AG09309 (cell line): ENCODE data around the gene ZBBX.

ENCODE experiments used
- DNase-seq: peaks from one replicate; pipeline ENCODE4 v3.0.0-alpha.2; 2010; ENCODE audit warnings: low read depth
- H3K4me3 ChIP-seq: 2 replicates; pipeline ENCODE4 v1.5.1; 2011; ENCODE audit warnings: mild to moderate bottlenecking, low read depth, low read length, moderate library complexity; ENCODE audit not compliant: control insufficient read depth
- TF ChIP-seq, protein P1 (sequence below): IDR thresholded peaks from 2 replicates; pipeline ENCODE4 v1.5.1; 2011; ENCODE audit warnings: mild to moderate bottlenecking, low read depth, low read length, inconsistent platforms; ENCODE audit not compliant: insufficient read depth, control insufficient read depth; ENCODE audit errors: missing control alignments

The ZBBX gene

DNA sequence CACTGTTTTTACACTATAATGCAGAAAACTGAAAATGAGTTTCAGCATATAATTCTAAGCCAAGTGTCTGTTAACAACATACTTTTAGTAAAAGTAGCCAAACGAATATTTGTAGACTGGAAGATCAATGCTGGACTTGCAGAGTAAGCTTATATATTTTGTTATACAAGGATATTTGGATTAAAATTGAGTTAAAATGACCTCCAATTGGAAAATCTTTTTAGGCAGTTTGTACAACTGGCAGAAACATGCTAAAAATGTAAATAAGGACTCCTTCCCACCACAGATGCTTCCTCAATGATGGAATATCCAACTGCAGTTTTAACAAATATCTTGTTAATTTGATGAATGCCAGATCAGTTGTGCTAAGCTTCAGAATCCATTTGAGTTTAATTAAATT is 25.3 kb downstream of the ZBBX start:
- TF ChIP-seq, protein P1, sequence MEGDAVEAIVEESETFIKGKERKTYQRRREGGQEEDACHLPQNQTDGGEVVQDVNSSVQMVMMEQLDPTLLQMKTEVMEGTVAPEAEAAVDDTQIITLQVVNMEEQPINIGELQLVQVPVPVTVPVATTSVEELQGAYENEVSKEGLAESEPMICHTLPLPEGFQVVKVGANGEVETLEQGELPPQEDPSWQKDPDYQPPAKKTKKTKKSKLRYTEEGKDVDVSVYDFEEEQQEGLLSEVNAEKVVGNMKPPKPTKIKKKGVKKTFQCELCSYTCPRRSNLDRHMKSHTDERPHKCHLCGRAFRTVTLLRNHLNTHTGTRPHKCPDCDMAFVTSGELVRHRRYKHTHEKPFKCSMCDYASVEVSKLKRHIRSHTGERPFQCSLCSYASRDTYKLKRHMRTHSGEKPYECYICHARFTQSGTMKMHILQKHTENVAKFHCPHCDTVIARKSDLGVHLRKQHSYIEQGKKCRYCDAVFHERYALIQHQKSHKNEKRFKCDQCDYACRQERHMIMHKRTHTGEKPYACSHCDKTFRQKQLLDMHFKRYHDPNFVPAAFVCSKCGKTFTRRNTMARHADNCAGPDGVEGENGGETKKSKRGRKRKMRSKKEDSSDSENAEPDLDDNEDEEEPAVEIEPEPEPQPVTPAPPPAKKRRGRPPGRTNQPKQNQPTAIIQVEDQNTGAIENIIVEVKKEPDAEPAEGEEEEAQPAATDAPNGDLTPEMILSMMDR: no peak
- H3K4me3 ChIP-seq: no peak overlapping the region
- DNase-seq: no peak

DNA sequence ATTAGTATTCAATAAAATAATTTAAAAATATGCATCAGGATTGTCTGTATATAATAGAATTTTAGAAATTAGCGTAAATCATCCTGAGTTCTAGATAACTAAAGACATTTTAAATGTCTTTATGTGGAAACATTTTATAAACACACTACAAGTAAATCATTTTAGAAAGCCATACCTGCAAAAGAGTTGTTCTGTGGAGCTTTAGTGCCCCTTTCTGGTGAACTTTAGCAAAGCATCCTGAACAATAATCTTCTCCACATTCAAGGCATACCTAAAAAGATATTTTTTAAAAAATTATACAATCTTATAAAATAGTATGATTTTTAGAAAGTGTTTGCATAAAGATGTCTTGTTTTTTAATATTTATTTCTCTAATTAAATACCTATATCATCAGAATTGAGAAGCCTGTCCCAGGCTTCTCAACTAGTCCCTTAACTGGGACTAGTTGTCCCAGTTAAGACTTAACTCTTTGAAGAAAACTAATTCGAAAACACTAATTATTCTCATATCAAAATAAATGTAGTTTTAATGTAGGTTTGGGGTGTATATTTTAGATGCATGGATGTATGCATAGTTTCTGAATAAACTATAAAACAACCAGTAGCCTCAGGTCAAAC is 29.7 kb downstream of the ZBBX start:
- DNase-seq: no peak
- TF ChIP-seq, protein P1: no peak
- no peak overlapping the region for H3K4me3 ChIP-seq

GRCh38 chr3:167346171-167346570 is 33.9 kb downstream of the ZBBX start:
- no peak overlapping the region for H3K4me3 ChIP-seq
- DNase-seq: no peak
- TF ChIP-seq, protein P1: no peak

DNA sequence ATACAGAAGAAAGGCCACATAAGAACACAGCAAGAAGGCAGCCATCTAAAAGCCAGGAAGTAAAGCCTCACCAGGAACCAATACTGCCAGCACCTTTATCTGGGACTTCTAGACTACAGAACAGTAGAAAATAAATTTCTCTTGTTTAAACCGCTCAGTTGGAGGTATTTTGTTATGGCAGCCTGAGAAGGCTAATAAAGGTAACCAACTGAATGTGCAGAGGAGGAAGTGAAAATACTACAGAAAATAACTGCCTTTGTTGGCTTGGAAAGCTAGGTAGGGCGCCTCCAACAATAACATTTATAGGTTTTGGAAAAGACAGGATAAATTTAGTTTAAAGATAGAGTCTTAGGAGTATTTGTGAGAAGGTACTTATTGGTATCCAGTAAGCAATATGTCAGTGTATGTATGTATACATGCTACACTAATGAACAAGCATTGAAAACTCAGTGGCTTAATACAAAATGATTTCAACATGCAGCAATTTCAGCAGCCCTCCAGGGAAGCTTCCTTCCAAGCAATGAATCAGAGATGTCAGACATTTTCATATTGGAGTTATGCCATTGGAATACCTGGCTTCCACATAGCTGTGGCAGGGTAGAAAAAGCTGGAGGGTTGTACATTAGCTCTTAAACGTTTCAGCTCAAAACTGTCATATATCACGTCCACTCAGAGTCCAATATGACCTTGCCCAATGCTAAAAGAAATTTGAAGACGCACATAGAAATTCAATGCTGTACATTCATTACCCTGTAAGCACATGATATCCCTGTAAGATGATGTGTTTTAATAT is 48.9 kb downstream of the ZBBX start:
- TF ChIP-seq, protein P1: no peak
- DNase-seq: no peak
- no peak overlapping the region for H3K4me3 ChIP-seq

DNA sequence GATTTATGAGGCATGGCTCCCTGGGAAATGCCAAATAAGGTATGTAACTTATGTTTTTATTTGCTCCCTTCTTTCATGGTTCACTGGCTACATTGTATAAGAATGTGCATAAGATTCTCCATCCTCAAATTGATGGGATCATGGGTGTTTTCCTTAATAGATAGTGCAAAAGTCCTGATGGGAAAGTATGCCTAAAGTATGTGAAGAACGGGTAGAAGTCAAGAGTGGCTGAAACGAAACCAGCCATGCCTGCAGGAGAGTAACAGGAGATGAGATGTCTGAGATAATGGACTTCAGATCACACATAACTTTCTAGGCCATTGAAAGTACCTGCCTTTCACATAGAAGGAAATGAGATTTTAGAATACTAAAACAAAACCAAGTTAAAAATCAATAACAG is 56.5 kb downstream of the ZBBX start:
- no peak overlapping the region for H3K4me3 ChIP-seq
- TF ChIP-seq, protein P1: no peak
- DNase-seq: no peak

GRCh38 chr3:167318996-167319615 is 61.0 kb downstream of the ZBBX start:
- no peak overlapping the region for H3K4me3 ChIP-seq
- no peak for DNase-seq
- TF ChIP-seq, protein P1: no peak
